Fibroblast of the aortic adventitia (primary cell): Measurements from ENCODE around the gene FBXW12. TPM values are rescaled to one million over a fixed set of nuclear protein-coding genes. Genes with fewer than 3 reads are reported as not detected.

Source experiments
- DNase-seq: peaks from one replicate; pipeline ENCODE4 v3.0.0-alpha.2; 2010; ENCODE audit warnings: low read depth
- H3K4me3 ChIP-seq: 2 replicates; pipeline ENCODE4 v1.5.1; 2011; ENCODE audit warnings: low read depth, mild to moderate bottlenecking, control low read depth, low read length, moderate library complexity
- CTCF ChIP-seq: IDR thresholded peaks from 2 replicates; pipeline ENCODE4 v1.5.1; 2011; ENCODE audit warnings: mild to moderate bottlenecking, low read length, control low read depth, inconsistent platforms; ENCODE audit not compliant: insufficient read depth
- total RNA-seq: library from RNA; depleted of rRNA; stranded (reverse); fragments of >200 nt; gene quantifications from 2 replicates; pipeline ENCODE4 v1.2.3, GENCODE V29; 2012; ENCODE audit warnings: low replicate concordance

The FBXW12 gene
- total RNA-seq, 1 donor, result 0.27 TPM

GRCh38 chr3:48361928-48362327 is 10.1 kb upstream of the FBXW12 start:
- DNase-seq, result no peak
- no peak overlapping the region for H3K4me3 ChIP-seq
- TF ChIP-seq CTCF, result no peak

- no peak for TF ChIP-seq CTCF
- H3K4me3 ChIP-seq, result no peak overlapping the region
- DNase-seq, result no peak
These were observed 7.2 kb upstream of the FBXW12 start for GRCh38 chr3:48364840-48365239.

- no peak for DNase-seq
- H3K4me3 ChIP-seq, result no peak overlapping the region
- TF ChIP-seq CTCF, result no peak
These were observed 4.8 kb upstream of the FBXW12 start for GRCh38 chr3:48367201-48367600.

- TF ChIP-seq CTCF, result no peak
- no peak overlapping the region for H3K4me3 ChIP-seq
- DNase-seq, result no peak
These were observed 2.2 kb upstream of the FBXW12 start for GRCh38 chr3:48369693-48370332.

- H3K4me3 ChIP-seq, result no peak overlapping the region
- no peak for DNase-seq
- no peak for TF ChIP-seq CTCF
These were observed 1.7 kb upstream of the FBXW12 start for GRCh38 chr3:48370333-48370713.

- H3K4me3 ChIP-seq, result no peak overlapping the region
- no peak for DNase-seq
- no peak for TF ChIP-seq CTCF
These were observed 355 bp downstream of the FBXW12 start for GRCh38 chr3:48372377-48372770.

GRCh38 chr3:48372862-48373435 is 930 bp downstream of the FBXW12 start:
- DNase-seq, result no peak
- no peak for TF ChIP-seq CTCF

More at GRCh38 chr3:48372862-48373435, 930 bp downstream of the FBXW12 start:
- no peak overlapping the region for H3K4me3 ChIP-seq
